Epithelial cell of esophagus (primary cell): ENCODE measurements around the gene GNAI2.

ENCODE experiments used
- DNase-seq: peaks from one replicate; pipeline ENCODE4 v3.0.0; 2010; ENCODE audit warnings: low read depth
- H3K4me3 ChIP-seq: 2 replicates; pipeline ENCODE4 v1.5.1; 2011; ENCODE audit warnings: mild to moderate bottlenecking, low read length, control low read depth
- TF ChIP-seq, protein P1 (sequence below): IDR thresholded peaks from 2 replicates; pipeline ENCODE4 v1.5.1; 2011; ENCODE audit warnings: low read depth, mild to moderate bottlenecking, low read length, control low read depth, inconsistent platforms; ENCODE audit not compliant: insufficient read depth; ENCODE audit errors: missing control alignments

Gene GNAI2

DNA sequence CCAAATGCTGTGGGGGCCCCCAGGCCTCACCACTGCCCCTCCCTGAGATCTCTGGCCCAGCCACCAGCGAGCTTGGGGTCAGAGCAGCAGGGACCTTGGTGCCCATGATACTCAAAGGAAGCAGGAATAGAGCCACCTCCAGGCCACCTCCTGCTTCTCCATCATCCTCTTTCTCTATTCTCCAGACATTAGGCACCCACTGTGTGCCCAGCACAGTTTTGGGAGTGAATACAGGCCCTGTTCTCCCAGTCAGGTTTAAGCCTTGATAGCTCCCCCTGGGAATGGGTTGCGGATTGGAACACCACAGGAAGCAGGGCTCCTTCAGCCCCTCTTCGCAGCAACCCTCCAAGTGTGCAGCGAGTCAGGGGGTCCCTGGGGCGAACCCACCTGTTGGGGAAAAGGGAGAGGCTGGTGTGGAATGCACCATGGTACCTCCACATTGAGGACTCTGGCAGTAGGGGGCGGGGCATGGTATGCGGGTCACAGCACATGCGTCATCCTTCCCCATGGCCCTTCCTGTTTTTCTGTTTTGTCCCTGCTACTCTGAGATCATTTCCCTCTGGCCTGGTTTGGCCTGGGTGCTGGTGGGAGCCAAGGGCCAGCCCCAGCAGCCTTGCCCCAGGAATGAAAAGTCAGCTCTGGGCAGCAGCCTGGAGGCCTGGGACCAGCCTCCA lies 18.7 kb downstream of the GNAI2 start:
- peak; percentile 69 for DNase-seq
- TF ChIP-seq, protein P1, sequence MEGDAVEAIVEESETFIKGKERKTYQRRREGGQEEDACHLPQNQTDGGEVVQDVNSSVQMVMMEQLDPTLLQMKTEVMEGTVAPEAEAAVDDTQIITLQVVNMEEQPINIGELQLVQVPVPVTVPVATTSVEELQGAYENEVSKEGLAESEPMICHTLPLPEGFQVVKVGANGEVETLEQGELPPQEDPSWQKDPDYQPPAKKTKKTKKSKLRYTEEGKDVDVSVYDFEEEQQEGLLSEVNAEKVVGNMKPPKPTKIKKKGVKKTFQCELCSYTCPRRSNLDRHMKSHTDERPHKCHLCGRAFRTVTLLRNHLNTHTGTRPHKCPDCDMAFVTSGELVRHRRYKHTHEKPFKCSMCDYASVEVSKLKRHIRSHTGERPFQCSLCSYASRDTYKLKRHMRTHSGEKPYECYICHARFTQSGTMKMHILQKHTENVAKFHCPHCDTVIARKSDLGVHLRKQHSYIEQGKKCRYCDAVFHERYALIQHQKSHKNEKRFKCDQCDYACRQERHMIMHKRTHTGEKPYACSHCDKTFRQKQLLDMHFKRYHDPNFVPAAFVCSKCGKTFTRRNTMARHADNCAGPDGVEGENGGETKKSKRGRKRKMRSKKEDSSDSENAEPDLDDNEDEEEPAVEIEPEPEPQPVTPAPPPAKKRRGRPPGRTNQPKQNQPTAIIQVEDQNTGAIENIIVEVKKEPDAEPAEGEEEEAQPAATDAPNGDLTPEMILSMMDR: no peak
- no peak overlapping the region for H3K4me3 ChIP-seq

DNA sequence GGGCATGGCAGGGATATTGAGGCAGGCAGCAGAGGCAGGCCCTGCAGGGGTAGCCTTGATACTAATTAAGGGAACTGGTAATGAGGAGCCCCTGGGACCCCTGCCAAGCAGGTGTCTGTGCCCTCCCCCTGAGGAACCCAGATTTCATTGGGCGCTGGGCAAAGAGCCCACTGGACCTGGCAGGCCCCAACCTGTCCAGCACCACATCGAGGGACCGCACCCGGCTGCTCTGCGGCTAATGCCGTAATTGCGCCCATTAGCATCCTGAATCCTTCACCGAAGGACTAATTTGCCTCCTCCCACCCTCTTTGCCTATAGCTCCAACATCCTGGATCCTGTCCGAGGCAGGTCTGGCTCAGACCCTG lies 19.2 kb downstream of the GNAI2 start:
- no peak overlapping the region for H3K4me3 ChIP-seq
- TF ChIP-seq, protein P1: no peak
- peak; percentile 70 for DNase-seq

GRCh38 chr3:50256978-50257890 lies 21.2 kb downstream of the GNAI2 start:
- peak; percentile 57 for DNase-seq
- TF ChIP-seq, protein P1: peak; percentile 57

GRCh38 chr3:50258029-50258680 lies 22.2 kb downstream of the GNAI2 start:
- DNase-seq: no peak
- no peak overlapping the region for H3K4me3 ChIP-seq
- TF ChIP-seq, protein P1: no peak

More at GRCh38 chr3:50256978-50257890, 21.2 kb downstream of the GNAI2 start:
- no peak overlapping the region for H3K4me3 ChIP-seq

DNA sequence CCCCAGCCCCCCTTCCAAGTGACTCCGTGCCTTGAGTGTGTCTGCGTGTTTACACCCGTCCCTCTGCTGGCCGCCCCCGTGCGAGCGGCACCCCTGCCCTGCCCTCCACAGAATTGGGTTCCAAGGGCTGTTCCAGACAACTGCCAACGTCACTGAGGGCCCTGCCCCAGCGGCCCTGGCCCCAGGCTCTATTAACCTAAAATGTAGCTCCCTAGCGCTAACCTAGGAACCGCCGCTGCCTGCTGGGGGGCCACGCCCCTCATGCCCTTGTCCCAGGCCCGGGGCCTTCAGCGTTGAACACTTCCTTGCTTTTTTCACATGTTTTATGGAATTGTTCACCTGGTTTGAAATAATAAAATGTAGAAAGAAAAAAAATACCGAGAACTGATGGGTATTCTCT lies 23.0 kb downstream of the GNAI2 start:
- TF ChIP-seq, protein P1: no peak
- H3K4me3 ChIP-seq: no peak overlapping the region
- DNase-seq: no peak

DNA sequence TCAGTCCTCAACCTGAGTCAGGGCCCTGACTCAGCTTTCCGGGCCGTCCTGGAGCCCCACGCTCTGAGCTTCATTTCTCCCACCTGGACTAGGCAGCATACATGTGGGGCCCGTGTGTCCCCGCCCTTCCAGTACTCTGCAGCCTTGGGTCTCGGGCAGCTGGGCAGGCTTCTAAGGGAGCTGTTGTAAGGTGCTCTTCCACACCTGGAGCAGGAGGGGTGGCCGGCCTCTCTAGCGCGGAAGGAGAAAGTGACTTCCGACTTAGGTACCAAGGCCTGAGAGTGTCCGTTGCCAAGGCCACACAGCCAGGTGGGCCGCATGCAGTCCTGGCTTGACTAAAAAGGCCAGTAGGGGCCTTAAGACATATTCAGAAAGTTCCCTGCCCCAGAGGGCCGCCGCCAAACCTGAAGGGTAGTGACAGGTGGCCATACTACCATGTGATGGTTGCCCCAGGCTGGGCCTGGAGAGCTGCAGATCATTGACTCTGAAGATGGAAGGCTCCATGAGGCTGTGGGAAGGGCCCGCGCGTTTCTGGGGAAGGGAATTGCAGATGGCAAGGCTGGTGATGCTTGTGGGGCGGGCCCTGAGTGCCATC lies 23.5 kb downstream of the GNAI2 start:
- H3K4me3 ChIP-seq: no peak overlapping the region
- TF ChIP-seq, protein P1: no peak

More for the DNA sequence above, 23.5 kb downstream of the GNAI2 start:
- DNase-seq: no peak
